ENCODE data around the gene VSIR.

Gene VSIR

GRCh38 chr10:71762324-71762723, 11.0 kb downstream of the VSIR start:
- TF ChIP-seq CTCF (IDR thresholded peaks at IDR 0.05): no peak

- TF ChIP-seq CTCF (IDR thresholded peaks at IDR 0.05): no peak
Observed at GRCh38 chr10:71761541-71762113, 11.7 kb downstream of the VSIR start.

- no peak for TF ChIP-seq CTCF (IDR thresholded peaks at IDR 0.05)
Observed at GRCh38 chr10:71761105-71761511, 12.2 kb downstream of the VSIR start.

GRCh38 chr10:71757399-71757922, 15.9 kb downstream of the VSIR start:
- no peak for TF ChIP-seq CTCF (IDR thresholded peaks at IDR 0.05)

GRCh38 chr10:71756311-71757191, 16.8 kb downstream of the VSIR start:
- no peak for TF ChIP-seq CTCF (IDR thresholded peaks at IDR 0.05)

- TF ChIP-seq CTCF (IDR thresholded peaks at IDR 0.05): no peak
Observed at GRCh38 chr10:71755179-71755879, 18.0 kb downstream of the VSIR start.

- TF ChIP-seq CTCF (IDR thresholded peaks at IDR 0.05): no peak
Observed at GRCh38 chr10:71754562-71754961, 18.8 kb downstream of the VSIR start.
